ENCODE data around the gene ZNF544.

DNA sequence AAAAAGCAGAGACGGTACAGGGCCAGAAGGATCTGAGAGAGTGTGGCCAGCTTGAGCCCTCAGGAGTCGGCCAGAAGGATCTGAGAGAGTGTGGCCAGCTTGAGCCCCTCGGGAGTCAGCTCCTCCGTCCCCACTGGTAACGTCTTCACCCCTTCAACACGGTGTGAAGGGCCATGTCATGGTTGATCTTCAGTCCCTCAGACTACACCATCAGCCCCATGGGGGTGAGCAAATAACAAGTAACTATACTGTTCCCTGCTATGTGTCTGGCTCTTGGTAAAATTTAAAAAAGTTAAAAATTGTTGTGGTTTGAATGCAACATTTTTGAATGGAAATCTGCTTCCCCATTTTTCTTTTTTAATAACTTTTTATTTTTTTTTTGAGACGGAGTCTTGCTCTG is 48.5 kb downstream of the ZNF544 start:
- TF ChIP-seq POLR2A (IDR thresholded peaks at IDR 0.05), result no peak
- TF ChIP-seq, protein P1, sequence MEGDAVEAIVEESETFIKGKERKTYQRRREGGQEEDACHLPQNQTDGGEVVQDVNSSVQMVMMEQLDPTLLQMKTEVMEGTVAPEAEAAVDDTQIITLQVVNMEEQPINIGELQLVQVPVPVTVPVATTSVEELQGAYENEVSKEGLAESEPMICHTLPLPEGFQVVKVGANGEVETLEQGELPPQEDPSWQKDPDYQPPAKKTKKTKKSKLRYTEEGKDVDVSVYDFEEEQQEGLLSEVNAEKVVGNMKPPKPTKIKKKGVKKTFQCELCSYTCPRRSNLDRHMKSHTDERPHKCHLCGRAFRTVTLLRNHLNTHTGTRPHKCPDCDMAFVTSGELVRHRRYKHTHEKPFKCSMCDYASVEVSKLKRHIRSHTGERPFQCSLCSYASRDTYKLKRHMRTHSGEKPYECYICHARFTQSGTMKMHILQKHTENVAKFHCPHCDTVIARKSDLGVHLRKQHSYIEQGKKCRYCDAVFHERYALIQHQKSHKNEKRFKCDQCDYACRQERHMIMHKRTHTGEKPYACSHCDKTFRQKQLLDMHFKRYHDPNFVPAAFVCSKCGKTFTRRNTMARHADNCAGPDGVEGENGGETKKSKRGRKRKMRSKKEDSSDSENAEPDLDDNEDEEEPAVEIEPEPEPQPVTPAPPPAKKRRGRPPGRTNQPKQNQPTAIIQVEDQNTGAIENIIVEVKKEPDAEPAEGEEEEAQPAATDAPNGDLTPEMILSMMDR (IDR thresholded peaks at IDR 0.05), result no peak
